ENCODE measurements around the gene COL26A1.
"Not testable (repeated sequence)": the region's sequence is repeated elsewhere in the genome, so short reads cannot be mapped to it uniquely, and the experiment has no call there.

COL26A1 gene

DNA sequence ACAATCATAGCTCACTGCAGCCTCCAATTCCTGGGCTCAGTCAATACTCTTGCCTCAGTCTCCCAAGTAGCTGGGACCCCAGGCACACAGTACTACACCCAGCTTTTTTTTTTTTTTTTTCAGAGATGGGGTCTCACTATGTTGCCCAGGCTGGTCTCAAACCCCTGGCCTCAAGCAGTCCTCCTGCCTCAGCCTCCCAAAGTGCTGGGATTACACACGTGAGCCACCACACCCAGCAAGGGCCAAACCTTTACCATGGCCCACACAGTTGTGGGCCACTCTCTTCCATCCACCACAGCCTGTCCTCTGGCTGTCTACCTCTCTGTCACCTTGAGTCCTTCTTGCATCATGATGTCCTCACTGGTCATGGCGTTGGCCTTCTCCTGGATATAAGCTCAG is 242.3 kb downstream of the COL26A1 start:
- not testable (repeated sequence) for DNase-seq

DNA sequence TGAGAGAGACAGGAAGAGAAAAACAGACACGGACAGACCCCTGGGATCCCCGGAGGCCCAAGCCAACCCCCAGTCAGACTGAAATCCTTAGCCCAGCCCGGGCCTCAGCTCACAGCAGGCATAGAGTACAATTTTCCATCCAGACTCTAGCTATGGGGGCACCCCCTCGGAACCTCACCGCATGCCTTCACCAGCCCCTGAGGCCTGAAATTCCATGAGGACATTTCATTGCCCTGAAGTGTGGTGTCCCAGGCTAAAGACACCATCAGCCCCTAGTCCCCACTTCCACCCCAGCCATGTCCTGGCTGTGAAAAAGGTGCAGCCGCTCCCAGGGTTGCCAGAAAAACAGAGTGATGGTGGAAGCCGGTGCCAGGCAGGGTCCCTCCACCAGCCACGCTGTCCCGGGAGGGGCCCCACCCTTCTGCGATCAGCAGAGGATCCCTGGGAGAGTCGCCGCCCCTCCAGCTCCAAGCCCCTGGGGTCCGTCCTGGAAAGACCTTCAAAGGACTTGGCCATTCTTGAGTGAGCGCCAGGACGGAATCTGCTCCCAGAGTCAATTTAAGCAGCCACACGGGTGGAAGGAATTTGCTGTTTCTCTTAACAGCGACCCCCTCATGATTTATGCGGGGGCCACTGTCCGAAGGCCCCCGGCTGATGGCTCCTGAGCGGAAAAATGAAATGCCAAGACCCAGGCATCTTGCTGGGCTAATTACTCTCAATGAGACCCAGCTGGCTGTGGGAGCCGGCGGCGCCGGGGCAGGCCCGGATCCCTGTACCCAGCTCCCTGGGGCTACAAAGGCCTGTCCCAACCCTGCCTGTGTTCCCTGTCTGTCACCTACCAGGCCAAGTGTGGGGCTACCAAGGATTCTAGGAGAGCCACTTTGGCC is 243.2 kb downstream of the COL26A1 start:
- DNase-seq = no peak

DNA sequence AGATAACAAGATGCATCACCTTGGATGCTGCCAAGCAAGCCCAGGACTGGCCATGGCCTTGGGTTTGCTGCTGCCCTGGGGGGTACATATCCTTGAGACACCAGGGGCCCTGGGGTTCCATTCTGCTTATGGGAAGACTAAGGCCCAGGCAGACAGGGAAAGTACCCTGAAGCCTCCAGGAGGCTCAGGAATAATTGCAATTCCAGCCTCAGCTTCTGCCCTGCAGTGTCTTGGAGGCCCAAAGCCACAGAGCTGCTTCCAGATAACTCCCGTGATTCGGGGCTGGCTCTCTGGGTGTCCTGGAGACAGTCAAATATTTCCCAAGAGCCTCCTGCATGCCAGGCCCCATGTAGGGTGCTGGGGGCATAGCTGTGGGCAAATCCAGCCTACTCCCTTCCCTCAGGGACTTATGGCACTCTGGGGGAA is 243.8 kb downstream of the COL26A1 start:
- no peak for DNase-seq
